Measurements from ENCODE around the gene MSL2.

GRCh38 chr3:136135039-136135802 is 60.9 kb downstream of the MSL2 start:
- no peak for TF ChIP-seq CTCF (conservative IDR thresholded peaks at IDR 0.05 in 1 of 2, IDR thresholded peaks at IDR 0.05 in 1 of 2; ENCODE audit: extremely low read depth in 1 of 2, insufficient read depth in 1 of 2, low read depth in 1 of 2, low read length in 2 of 2)
- TF ChIP-seq EZH2 (IDR thresholded peaks at IDR 0.05; ENCODE audit: borderline replicate concordance, low read length): no peak
